Measurements from ENCODE around the gene CAMTA1. TPM values are rescaled to one million over a fixed set of nuclear protein-coding genes. Genes with fewer than 3 reads are reported as not detected.

The CAMTA1 gene
- total RNA-seq, 2 donors from 2014 or later = 105 to 113 TPM

DNA sequence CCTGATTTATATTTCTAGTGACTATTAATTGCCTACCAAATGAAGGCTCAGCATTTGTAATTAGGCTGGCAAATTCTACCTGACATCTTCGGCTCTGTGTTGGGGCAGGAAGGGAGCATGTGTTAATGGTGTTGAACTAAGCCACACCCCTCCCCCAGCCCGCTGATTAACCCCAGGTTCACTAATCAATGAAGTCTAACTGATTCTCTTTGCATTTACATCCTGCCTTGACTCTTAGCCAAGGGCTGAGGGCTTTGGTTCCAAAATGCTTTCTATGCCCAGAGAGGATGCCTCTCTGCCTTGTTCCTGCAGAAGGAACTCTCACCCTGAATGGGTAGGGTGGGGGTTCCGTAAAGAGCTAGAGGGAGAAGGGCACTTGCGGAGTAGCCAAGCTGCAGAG lies 393.1 kb downstream of the CAMTA1 start:
- Histone ChIP-seq H3K4me1 (ENCODE audit: control insufficient read depth in 1 of 2, low read depth in 2 of 2) (no peaks in the 10 kb centered on the region), H3K27ac (no peak overlapping the region), H3K27me3 (replicated peaks; ENCODE audit: insufficient read depth) (no peaks in the 10 kb centered on the region), H3K9me3 (peaks cover 12% of the 10 kb centered on the region), H3K4me3 (no peak overlapping the region), H3K36me3 (no peaks in the 10 kb centered on the region)
- no peak for DNase-seq (ENCODE audit: low spot score)
- TF ChIP-seq, protein P1, sequence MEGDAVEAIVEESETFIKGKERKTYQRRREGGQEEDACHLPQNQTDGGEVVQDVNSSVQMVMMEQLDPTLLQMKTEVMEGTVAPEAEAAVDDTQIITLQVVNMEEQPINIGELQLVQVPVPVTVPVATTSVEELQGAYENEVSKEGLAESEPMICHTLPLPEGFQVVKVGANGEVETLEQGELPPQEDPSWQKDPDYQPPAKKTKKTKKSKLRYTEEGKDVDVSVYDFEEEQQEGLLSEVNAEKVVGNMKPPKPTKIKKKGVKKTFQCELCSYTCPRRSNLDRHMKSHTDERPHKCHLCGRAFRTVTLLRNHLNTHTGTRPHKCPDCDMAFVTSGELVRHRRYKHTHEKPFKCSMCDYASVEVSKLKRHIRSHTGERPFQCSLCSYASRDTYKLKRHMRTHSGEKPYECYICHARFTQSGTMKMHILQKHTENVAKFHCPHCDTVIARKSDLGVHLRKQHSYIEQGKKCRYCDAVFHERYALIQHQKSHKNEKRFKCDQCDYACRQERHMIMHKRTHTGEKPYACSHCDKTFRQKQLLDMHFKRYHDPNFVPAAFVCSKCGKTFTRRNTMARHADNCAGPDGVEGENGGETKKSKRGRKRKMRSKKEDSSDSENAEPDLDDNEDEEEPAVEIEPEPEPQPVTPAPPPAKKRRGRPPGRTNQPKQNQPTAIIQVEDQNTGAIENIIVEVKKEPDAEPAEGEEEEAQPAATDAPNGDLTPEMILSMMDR (IDR thresholded peaks at IDR 0.05) = no peak
- ATAC-seq (ENCODE audit: insufficient number of reproducible peaks, low FRiP score, low read depth) = no peak

DNA sequence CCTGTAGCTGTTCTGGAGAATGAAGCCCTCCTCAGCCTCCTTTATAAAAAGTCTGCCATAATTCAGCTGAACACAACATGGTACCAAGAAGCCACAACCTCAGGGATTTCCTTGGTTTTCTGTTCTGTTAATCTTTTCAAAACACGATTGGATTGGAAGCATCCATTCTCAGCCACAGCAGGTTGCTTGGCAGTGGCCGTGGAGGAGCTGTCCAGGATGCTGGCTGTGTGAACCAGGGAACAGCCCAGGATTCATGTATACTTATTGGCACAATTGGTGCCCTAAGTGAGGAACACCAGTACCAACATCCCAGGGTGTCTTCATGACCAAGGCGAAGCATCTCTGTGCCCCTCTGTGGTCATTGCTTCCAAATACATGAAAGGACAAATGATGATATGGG lies 393.5 kb downstream of the CAMTA1 start:
- H3K36me3 ChIP-seq = no peaks in the 10 kb centered on the region
- no peaks in the 10 kb centered on the region for H3K4me1 ChIP-seq (ENCODE audit: control insufficient read depth in 1 of 2, low read depth in 2 of 2)
- DNase-seq (ENCODE audit: low spot score) (no peak), ATAC-seq (ENCODE audit: insufficient number of reproducible peaks, low FRiP score, low read depth) (no peak)
- H3K27ac ChIP-seq = no peak overlapping the region
- H3K4me3 ChIP-seq = no peak overlapping the region
- no peaks in the 10 kb centered on the region for H3K27me3 ChIP-seq (replicated peaks; ENCODE audit: insufficient read depth)
- TF ChIP-seq, protein P1 (IDR thresholded peaks at IDR 0.05) = no peak
- peaks cover 12% of the 10 kb centered on the region for H3K9me3 ChIP-seq

DNA sequence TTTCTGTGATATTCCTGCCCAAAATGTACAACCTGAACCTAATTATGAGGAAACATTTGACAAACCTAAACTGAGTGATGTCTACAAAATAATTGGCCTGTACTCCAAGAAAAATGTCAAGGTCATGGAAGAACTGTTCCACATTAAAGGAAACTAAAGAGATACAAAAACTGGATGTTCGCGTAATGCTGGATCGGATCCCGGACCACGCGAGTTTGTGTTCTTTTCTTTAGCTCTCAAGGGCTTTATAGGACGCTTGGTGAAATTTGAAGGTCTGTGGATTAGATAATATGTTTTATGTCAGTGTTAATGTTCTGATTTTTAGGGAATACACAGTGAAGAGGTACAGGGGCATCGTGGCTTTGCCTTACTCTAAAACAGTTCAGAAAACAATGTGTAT lies 400.5 kb downstream of the CAMTA1 start:
- TF ChIP-seq, protein P1 (IDR thresholded peaks at IDR 0.05) = no peak
- DNase-seq (ENCODE audit: low spot score) = no peak
- ATAC-seq (ENCODE audit: insufficient number of reproducible peaks, low FRiP score, low read depth) = no peak
- H3K9me3 ChIP-seq = peaks cover under 1% of the 10 kb centered on the region
- no peak overlapping the region for H3K4me3 ChIP-seq
- H3K36me3 ChIP-seq = no peaks in the 10 kb centered on the region
- no peak overlapping the region for H3K27ac ChIP-seq
- H3K27me3 ChIP-seq (replicated peaks; ENCODE audit: insufficient read depth) = no peaks in the 10 kb centered on the region
- H3K4me1 ChIP-seq (ENCODE audit: control insufficient read depth in 1 of 2, low read depth in 2 of 2) = no peaks in the 10 kb centered on the region

DNA sequence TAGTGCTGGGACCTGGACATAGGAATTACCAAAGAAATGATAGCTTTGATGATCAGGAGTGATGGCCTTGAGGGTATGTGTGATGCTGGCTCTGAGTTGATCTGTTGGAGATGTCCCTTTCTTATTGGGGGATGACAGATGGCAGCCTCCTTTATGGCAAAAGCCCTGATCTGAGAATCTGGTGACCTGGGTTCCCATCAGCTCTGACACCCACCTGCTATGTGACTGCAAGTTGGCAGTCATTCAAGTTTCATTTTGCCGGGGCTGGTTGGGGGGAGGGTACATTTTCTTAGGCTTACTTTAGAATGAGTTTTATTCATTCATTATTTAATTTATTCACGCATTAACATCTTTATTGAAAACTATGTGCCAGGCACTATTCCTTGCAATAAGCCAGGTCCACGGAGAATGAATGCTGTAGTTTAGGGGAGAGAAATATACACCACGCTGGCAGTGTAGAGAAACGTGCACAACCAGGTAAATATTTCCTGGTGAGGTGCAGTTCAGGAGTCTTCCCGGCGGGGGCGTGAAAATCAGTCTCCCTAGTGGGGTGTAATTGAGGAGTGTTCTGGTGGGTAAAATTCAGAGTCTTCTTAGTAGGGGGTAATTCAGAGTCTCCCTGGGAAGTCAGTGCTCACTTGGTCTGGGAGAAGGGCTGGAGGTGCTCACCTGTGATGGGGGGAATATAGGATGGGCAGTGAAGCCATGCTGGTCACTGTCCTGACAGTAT lies 401.3 kb downstream of the CAMTA1 start:
- DNase-seq (ENCODE audit: low spot score) (no peak), ATAC-seq (ENCODE audit: insufficient number of reproducible peaks, low FRiP score, low read depth) (no peak)
- Histone ChIP-seq H3K9me3 (no peaks in the 10 kb centered on the region), H3K36me3 (no peaks in the 10 kb centered on the region), H3K4me3 (no peak overlapping the region), H3K4me1 (ENCODE audit: control insufficient read depth in 1 of 2, low read depth in 2 of 2) (no peaks in the 10 kb centered on the region), H3K27me3 (replicated peaks; ENCODE audit: insufficient read depth) (no peaks in the 10 kb centered on the region), H3K27ac (no peak overlapping the region)
- TF ChIP-seq, protein P1 (IDR thresholded peaks at IDR 0.05) = no peak

DNA sequence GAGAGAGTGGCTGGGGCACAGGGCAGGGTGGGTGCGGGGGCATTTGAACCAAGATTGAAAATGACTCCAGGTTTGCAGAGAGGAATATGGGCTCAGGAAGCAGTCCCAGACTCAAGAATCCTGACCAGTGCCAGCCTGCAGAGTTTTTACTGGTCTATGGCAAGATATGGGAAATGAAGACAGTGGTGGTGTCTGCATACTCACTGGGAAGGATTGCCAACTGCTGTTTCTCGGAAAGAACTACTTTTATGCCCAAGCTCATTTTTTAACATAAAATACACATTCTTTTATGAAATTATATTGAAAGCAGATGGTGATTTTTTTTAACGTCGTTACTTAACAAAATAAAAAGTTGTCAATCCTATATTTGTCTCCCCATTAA lies 401.8 kb downstream of the CAMTA1 start:
- Histone ChIP-seq H3K27ac (no peak overlapping the region), H3K4me1 (ENCODE audit: control insufficient read depth in 1 of 2, low read depth in 2 of 2) (no peaks in the 10 kb centered on the region), H3K27me3 (replicated peaks; ENCODE audit: insufficient read depth) (no peaks in the 10 kb centered on the region), H3K4me3 (no peak overlapping the region), H3K36me3 (no peaks in the 10 kb centered on the region), H3K9me3 (no peaks in the 10 kb centered on the region)
- ATAC-seq (ENCODE audit: insufficient number of reproducible peaks, low FRiP score, low read depth) = no peak
- no peak for DNase-seq (ENCODE audit: low spot score)
- TF ChIP-seq, protein P1 (IDR thresholded peaks at IDR 0.05) = no peak
